OCI-LY1 (cell line): ENCODE results near the gene RAI2.
"Not testable (repeated sequence)": the region's sequence is repeated elsewhere in the genome, so short reads cannot be mapped to it uniquely, and the experiment has no call there.

ENCODE experiments used
- H2AFZ ChIP-seq: fragments of 200-600 bp; sonication (generic), shearing (Covaris generic); 2 replicates; pipeline ENCODE4 v1.6.0; 2014; ENCODE audit warnings: antibody characterized with exemption, mild to moderate bottlenecking, low read length
- H3F3A ChIP-seq: fragments of 200-600 bp; sonication (generic), shearing (Covaris generic); 2 replicates; pipeline ENCODE4 v1.6.0; 2014; ENCODE audit warnings: mild to moderate bottlenecking, antibody characterized with exemption, low read length, moderate library complexity; ENCODE audit not compliant: insufficient read depth
- H3K27ac ChIP-seq: fragments of 200-600 bp; sonication (generic); 2 replicates; pipeline ENCODE4 v1.5.1; 2014; ENCODE audit warnings: low read length, mixed run types, mild to moderate bottlenecking, low read depth; ENCODE audit not compliant: poor library complexity, severe bottlenecking
- H3K27me3 ChIP-seq: fragments of 200-600 bp; sonication (generic); 2 replicates; pipeline ENCODE4 v1.6.0; 2014; ENCODE audit warnings: antibody characterized with exemption, mild to moderate bottlenecking, low read length, moderate library complexity; ENCODE audit not compliant: insufficient read depth
- H3K36me3 ChIP-seq: fragments of 200-600 bp; sonication (generic); 2 replicates; pipeline ENCODE4 v1.6.1; 2014; ENCODE audit warnings: mild to moderate bottlenecking, antibody characterized with exemption, low read length, moderate library complexity, mixed read lengths; ENCODE audit not compliant: insufficient read depth
- H3K4me1 ChIP-seq: fragments of 200-600 bp; sonication (generic); 2 replicates; pipeline ENCODE4 v1.5.1; 2014; ENCODE audit warnings: mild to moderate bottlenecking, low read length, moderate library complexity; ENCODE audit not compliant: insufficient read depth, severe bottlenecking
- H3K4me2 ChIP-seq: fragments of 200-600 bp; sonication (generic), shearing (Covaris generic); 2 replicates; pipeline ENCODE4 v1.6.1; 2014; ENCODE audit warnings: low read length
- H3K4me3 ChIP-seq: fragments of 200-600 bp; sonication (generic); 2 replicates; pipeline ENCODE4 v1.5.1; 2014; ENCODE audit warnings: low read length, low read depth, mild to moderate bottlenecking, mixed read lengths; ENCODE audit not compliant: poor library complexity, severe bottlenecking
- H3K79me2 ChIP-seq: fragments of 200-600 bp; shearing (Covaris generic); 2 replicates; pipeline ENCODE4 v1.6.1; 2016; ENCODE audit warnings: mixed run types, low read length, mixed read lengths; ENCODE audit not compliant: insufficient read depth
- H3K9ac ChIP-seq: fragments of 200-600 bp; sonication (generic), shearing (Covaris generic); 2 replicates; pipeline ENCODE4 v1.6.1; 2014; ENCODE audit warnings: mild to moderate bottlenecking, low read length, mixed read lengths
- H3K9me2 ChIP-seq: fragments of 200-600 bp; sonication (generic), shearing (Covaris generic); 2 replicates; pipeline ENCODE4 v1.6.1; 2014; ENCODE audit warnings: low read depth, mild to moderate bottlenecking, low read length, mixed read lengths
- H3K9me3 ChIP-seq: fragments of 200-600 bp; shearing (Covaris generic); 2 replicates; pipeline ENCODE4 v1.6.1; 2014; ENCODE audit warnings: low read length, mixed read lengths
- H4K20me1 ChIP-seq: fragments of 200-600 bp; sonication (generic), shearing (Covaris generic); 2 replicates; pipeline ENCODE4 v1.6.0; 2016; ENCODE audit warnings: mild to moderate bottlenecking, low read length; ENCODE audit not compliant: insufficient read depth
- CTCF ChIP-seq: fragments of 200-600 bp; sonication (generic), shearing (Covaris generic); IDR thresholded peaks from 2 replicates; pipeline ENCODE4 v1.5.1; 2017; ENCODE audit warnings: mild to moderate bottlenecking, antibody characterized with exemption, low read length, moderate library complexity, mixed read lengths
- EZH2 ChIP-seq: fragments of 200-600 bp; sonication (generic), shearing (Covaris generic); IDR thresholded peaks from 2 replicates; pipeline ENCODE4 v1.8.0; 2017; ENCODE audit warnings: borderline replicate concordance, mixed run types, mild to moderate bottlenecking, antibody characterized with exemption, low read length, moderate library complexity, mixed read lengths

RAI2 gene

GRCh38 chrX:17788439-17788838, 72.7 kb downstream of the RAI2 start:
- H3F3A ChIP-seq = no peaks in the 10 kb centered on the region
- no peaks in the 10 kb centered on the region for H3K9me2 ChIP-seq
- no peak overlapping the region for H3K27ac ChIP-seq
- TF ChIP-seq EZH2 (no peak), CTCF (peak; percentile 60)
- H2AFZ ChIP-seq = no peak overlapping the region
- H3K79me2 ChIP-seq = no peaks in the 10 kb centered on the region
- no peaks in the 10 kb centered on the region for H3K9me3 ChIP-seq
- no peaks in the 10 kb centered on the region for H4K20me1 ChIP-seq
- H3K4me3 ChIP-seq = no peak overlapping the region
- no peak overlapping the region for H3K9ac ChIP-seq
- no peak overlapping the region for H3K4me2 ChIP-seq
- H3K36me3 ChIP-seq = no peaks in the 10 kb centered on the region
- no peaks in the 10 kb centered on the region for H3K4me1 ChIP-seq
- no peaks in the 10 kb centered on the region for H3K27me3 ChIP-seq

- H3K27ac ChIP-seq = no peak overlapping the region
- H3K9me2 ChIP-seq = no peaks in the 10 kb centered on the region
- H3K27me3 ChIP-seq = no peaks in the 10 kb centered on the region
- H3K4me2 ChIP-seq = no peak overlapping the region
- no peaks in the 10 kb centered on the region for H3K79me2 ChIP-seq
- TF ChIP-seq EZH2 (no peak), CTCF (no peak)
- no peaks in the 10 kb centered on the region for H3F3A ChIP-seq
- H2AFZ ChIP-seq = no peak overlapping the region
- no peaks in the 10 kb centered on the region for H3K9me3 ChIP-seq
- H3K4me3 ChIP-seq = no peak overlapping the region
- no peaks in the 10 kb centered on the region for H4K20me1 ChIP-seq
- no peak overlapping the region for H3K9ac ChIP-seq
- H3K36me3 ChIP-seq = no peaks in the 10 kb centered on the region
- no peaks in the 10 kb centered on the region for H3K4me1 ChIP-seq
Observed at GRCh38 chrX:17787557-17787956, 73.5 kb downstream of the RAI2 start.

- H3K4me2 ChIP-seq, H3K27me3 ChIP-seq, H3K9me3 ChIP-seq, H3K79me2 ChIP-seq, H3K9me2 ChIP-seq, H4K20me1 ChIP-seq, H3K4me3 ChIP-seq, H3K4me1 ChIP-seq, H3K9ac ChIP-seq, H3F3A ChIP-seq, H3K36me3 ChIP-seq, H3K27ac ChIP-seq, H2AFZ ChIP-seq: not testable (repeated sequence)
Observed at GRCh38 chrX:17786554-17787347, 74.3 kb downstream of the RAI2 start.

GRCh38 chrX:17779434-17779833, 81.7 kb downstream of the RAI2 start:
- H3K4me2 ChIP-seq = no peak overlapping the region
- no peaks in the 10 kb centered on the region for H3K27me3 ChIP-seq
- H3K79me2 ChIP-seq = no peaks in the 10 kb centered on the region
- H3K4me1 ChIP-seq = no peaks in the 10 kb centered on the region
- no peaks in the 10 kb centered on the region for H3K36me3 ChIP-seq
- H3F3A ChIP-seq = no peaks in the 10 kb centered on the region
- H3K4me3 ChIP-seq = no peak overlapping the region
- no peaks in the 10 kb centered on the region for H3K9me2 ChIP-seq
- no peaks in the 10 kb centered on the region for H3K9me3 ChIP-seq
- H2AFZ ChIP-seq = no peak overlapping the region
- H3K27ac ChIP-seq = no peak overlapping the region
- TF ChIP-seq EZH2 = no peak
- no peak for TF ChIP-seq CTCF
- no peaks in the 10 kb centered on the region for H4K20me1 ChIP-seq
- H3K9ac ChIP-seq = no peak overlapping the region
